ENCODE data around the gene GRAMD2A.
A peak's percentile ranks its signal among the peaks of the same experiment; 100 is the strongest.

GRAMD2A gene

GRCh38 chr15:72166716-72167417 is 30.7 kb downstream of the GRAMD2A start:
- no peak for DNase-seq

- DNase-seq, result no peak
These were observed 33.9 kb downstream of the GRAMD2A start for GRCh38 chr15:72163719-72164118.

- DNase-seq, result no peak
These were observed 35.0 kb downstream of the GRAMD2A start for GRCh38 chr15:72162569-72162968.

GRCh38 chr15:72161361-72162132 is 36.0 kb downstream of the GRAMD2A start:
- no peak for DNase-seq

DNA sequence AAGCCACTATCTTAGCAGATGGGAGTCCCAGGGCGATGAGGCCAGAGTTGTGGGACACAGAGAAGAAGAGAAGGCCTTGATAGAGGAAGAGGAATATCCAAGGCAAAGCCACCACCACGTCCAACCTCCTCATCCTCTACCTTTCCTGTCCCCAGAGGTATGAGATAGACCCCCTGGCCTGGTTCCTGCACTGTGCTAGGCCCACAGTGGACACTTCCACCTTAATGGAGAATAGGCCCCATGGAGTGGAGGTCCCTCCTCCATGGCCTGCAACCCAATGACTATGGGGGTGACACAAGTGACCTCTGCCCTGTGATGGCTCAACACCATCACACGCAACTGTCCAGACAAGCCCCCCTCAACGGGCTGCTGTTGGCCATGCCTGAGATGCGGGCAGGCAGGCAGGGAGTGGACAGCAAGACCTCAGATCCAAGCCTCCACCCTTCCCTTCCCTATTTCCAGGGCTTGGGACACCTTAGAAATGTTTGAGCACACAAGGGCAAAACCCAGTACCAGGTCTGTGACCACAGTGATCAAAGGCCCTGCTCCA is 36.8 kb downstream of the GRAMD2A start:
- no peak for DNase-seq

DNA sequence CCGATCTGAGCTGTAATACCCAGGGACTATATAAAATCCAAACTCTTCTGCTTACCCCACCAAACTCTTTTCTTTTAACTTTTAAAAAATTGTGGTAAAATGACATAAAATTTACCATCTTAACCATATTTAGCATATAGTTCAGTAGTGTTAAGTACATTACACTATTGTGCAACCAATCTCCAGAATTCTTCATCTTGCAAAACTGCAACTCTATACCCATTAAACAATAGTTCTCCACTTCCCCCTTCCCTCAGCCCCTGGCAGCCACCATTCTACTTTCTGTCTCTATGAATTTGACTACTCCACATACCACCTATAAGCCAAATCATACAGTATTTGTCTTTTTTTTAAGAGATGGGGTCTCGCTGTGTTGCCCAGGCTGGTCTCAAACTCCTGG is 40.7 kb downstream of the GRAMD2A start:
- no peak for DNase-seq

DNA sequence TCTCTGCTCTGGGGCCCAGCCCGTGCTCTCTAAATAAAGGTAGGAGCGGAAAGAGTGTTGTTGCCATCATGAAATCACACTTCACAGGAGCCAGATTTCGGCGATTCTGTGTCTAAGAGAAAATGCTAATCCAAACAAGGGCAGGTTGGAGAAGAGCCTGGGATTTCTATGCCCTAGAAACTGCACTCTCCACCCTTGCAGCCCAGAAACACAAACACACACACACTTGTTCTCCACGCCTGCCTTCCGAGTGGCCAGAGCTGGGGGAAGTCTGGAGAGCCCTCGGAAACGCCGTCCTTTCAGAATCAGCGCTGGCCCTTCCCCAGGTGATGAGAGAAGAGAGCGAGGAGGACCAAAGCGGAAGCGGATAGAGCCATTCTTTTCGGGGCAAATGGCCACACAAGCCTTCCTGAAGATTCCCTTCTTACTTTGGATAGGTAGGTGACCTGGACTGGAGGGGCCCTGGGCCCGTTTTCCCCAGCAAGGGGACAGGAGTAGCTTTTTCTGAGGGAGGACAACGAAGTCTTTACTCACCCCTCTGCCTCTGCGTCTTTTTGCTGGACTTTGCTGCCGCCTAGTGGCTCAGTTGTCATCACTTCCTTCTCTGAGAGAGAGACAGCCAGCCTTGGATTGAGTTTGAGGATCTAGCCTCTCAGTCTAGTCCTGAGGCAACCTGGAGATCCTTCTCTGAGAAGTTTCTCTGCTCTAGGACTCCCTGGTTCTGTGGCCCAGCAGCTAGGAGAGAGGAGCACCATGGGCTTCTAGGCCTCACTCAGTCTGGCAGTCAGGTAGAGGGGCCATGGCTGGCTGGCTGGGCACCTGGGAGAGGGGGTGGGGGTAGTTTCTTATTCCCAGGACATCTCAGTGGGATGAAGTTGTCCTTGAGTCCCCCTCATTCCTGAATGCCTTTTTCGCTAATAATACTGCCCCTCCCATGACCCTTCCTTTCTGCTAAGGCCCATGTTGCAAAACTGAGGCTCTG is 41.7 kb downstream of the GRAMD2A start:
- DNase-seq, result peak; percentile 52

DNA sequence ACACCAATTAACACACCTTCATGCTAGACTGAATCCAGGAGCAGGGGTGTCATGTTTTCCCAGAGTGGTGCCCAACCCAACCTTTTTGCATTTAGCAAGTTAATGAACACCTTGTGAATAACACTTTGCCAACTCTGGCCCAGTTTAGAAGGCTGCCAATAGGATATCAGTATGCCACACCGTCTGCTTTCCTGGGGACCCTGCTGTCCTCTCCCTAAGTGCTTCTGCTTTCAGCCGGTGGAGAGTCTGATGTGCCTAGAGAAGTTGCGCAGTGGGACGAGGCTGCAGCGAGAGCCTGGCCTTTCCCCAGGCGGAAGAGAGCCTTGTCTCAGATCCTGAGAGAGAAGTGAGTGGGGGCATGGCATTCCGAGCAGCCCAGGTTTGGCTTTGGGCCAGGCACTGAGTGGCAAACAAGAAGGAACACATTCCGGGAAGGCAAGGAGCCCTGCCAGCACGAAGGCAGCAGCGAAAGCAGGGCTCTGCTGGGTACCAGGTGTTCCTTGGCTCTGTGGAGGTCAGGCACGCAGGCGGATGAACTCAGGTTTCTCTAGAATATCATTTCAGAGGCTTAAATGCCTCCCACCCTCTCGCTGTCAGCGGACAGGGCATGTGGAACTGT is 42.5 kb downstream of the GRAMD2A start:
- no peak for DNase-seq

DNA sequence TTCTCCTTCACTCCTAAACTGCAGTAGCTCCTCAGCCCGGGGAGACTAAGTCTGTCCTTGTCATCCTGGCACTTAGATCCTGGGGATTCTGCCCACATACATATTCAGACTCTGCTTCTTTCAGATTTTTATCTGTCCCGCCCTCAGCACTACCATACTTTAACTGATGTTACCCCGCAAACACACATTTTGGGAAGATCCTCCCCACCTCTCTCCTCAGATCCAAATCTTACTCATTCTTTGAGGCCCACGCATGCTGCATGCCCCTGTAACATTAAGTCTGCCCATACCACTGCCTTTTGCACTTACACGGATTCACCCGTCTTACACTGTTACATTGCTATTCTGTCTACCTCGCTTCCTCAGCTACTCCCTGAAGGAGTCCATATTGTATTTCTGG is 43.3 kb downstream of the GRAMD2A start:
- no peak for DNase-seq

GRCh38 chr15:72153269-72154000 is 44.2 kb downstream of the GRAMD2A start:
- no peak for DNase-seq

DNA sequence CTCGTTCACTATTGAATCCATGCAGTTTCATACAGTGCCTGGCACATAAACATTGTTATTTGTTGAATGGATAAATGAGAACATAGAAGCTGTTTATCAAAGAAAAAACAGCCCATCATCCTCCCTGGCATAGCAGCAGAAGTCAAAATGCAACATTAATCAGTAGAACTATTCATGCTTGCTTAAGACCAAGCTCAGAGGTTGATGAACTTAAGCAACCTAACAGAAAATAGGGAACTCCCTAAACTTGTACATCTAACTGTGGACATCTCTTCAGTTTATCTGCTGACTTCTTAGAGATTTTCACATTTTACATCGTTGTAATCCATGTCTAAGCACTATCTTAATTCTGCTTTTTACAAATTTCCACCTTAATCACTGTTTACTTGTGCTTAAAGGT is 50.2 kb downstream of the GRAMD2A start:
- no peak for DNase-seq

GRCh38 chr15:72146934-72147333 is 50.7 kb downstream of the GRAMD2A start:
- DNase-seq, result no peak

- DNase-seq, result no peak
These were observed 51.4 kb downstream of the GRAMD2A start for GRCh38 chr15:72146221-72146620.

- DNase-seq, result no peak
These were observed 56.2 kb downstream of the GRAMD2A start for GRCh38 chr15:72141171-72142084.

DNA sequence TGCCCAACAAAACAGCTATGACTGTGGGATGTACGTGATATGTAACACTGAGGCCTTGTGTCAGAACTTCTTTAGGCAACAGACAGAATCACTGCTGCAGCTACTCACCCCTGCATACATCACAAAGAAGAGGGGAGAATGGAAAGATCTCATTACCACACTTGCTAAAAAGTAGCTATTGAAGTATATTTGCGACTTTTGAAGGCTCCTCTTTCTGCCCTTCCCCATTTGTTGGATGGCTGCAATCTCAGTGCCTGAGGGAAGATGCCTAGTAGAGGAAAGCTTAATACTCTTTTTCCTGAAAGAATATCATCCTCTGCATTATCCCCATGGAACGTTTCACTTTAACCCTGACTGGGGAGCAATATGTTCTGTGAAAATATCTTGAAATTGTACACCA is 57.5 kb downstream of the GRAMD2A start:
- DNase-seq, result no peak

- DNase-seq, result no peak
These were observed 57.9 kb downstream of the GRAMD2A start for GRCh38 chr15:72139667-72140066.

- DNase-seq, result peak; percentile 44 to 57
These were observed 61.2 kb downstream of the GRAMD2A start for GRCh38 chr15:72136170-72137051.

- DNase-seq, result peak; percentile 44 to 57
These were observed 61.9 kb downstream of the GRAMD2A start for GRCh38 chr15:72135719-72136118.

- no peak for DNase-seq
These were observed 64.4 kb downstream of the GRAMD2A start for GRCh38 chr15:72133211-72133610.

GRCh38 chr15:72131922-72132321 is 65.7 kb downstream of the GRAMD2A start:
- DNase-seq, result no peak

All from NCI-H1930 (cell line).